Thyroid gland (tissue), 4 donors: ENCODE measurements around the gene NUCB2. TPM values are rescaled to one million over a fixed set of nuclear protein-coding genes. Genes with fewer than 3 reads are reported as not detected.

Experiments
- DNase-seq, 2 donors: peaks; one replicate each; pipeline ENCODE4 v3.0.0-alpha.2; 2019
- H3K27ac ChIP-seq, 3 donors: fragments of 200-600 bp; sonication (generic); 1 replicate in 2 of 3; 2 replicates in 1 of 3; pipeline ENCODE4 v1.5.1; 2016 to 2019; ENCODE audit warnings: mild to moderate bottlenecking in 1 of 3, moderate library complexity in 1 of 3
- H3K27me3 ChIP-seq: fragments of 200-600 bp; sonication (generic); one replicate; pipeline ENCODE4 v1.5.1; 2019
- H3K36me3 ChIP-seq, 2 donors: fragments of 200-600 bp; sonication (generic); one replicate each; pipeline ENCODE4 v1.5.1; 2016 to 2019
- H3K4me1 ChIP-seq, 2 donors: fragments of 200-600 bp; sonication (generic); one replicate each; pipeline ENCODE4 v1.5.1; 2017 to 2019
- H3K4me3 ChIP-seq, 3 donors: fragments of 200-600 bp; sonication (generic); replicated peaks in 1 of 3; 1 replicate in 2 of 3; 2 replicates in 1 of 3; pipeline ENCODE4 v1.5.1; 2016; ENCODE audit warnings: mild to moderate bottlenecking in 1 of 3
- H3K9me3 ChIP-seq: fragments of 200-600 bp; sonication (generic); one replicate; pipeline ENCODE4 v1.5.1; 2017
- CTCF ChIP-seq, 6 experiments: fragments of 200-600 bp in 3 of 6; fragments of 450-650 bp in 3 of 6; sonication (generic) in 3 of 6; IDR thresholded peaks; one replicate each; pipeline ENCODE4 v1.5.1; 2016 to 2019; ENCODE audit warnings: antibody characterized with exemption in 6 of 6, mild to moderate bottlenecking in 2 of 6, inconsistent platforms in 1 of 6, moderate library complexity in 1 of 6
- POLR2A ChIP-seq, 2 donors: fragments of 450-650 bp; IDR thresholded peaks; one replicate each; pipeline ENCODE4 v1.6.1; 2017; ENCODE audit warnings: antibody characterized with exemption in 2 of 2, mild to moderate bottlenecking in 2 of 2, moderate library complexity in 1 of 2
- WGBS, 2 donors: methylation state at CpG; one replicate each; pipeline ENCODE4 v1.1.5; 2017; 5-methylcytosine and 5-hydroxymethylcytosine counted together
- intact Hi-C: fragments of 100-400 bp; cut with DNase I; formaldehyde crosslinking; loops from one replicate; pipeline ENCODE4 v1.15.1; 2023
- total RNA-seq, 4 donors: library from RNA; depleted of rRNA; stranded (reverse); fragments of >200 nt; gene quantifications; one replicate each; pipeline ENCODE4 v1.2.3, GENCODE V29; 2016

NUCB2 gene
- total RNA-seq, 4 donors from 2014 or later: 73.2 to 152 (median 113) TPM

- Histone ChIP-seq H3K4me1 (no peaks in the 10 kb centered on the region), H3K36me3 (peaks cover 0 to 13% of the 10 kb centered on the region in 2 donors), H3K4me3 (no peak overlapping the region), H3K27ac (no peak overlapping the region), H3K27me3 (no peaks in the 10 kb centered on the region), H3K9me3 (no peaks in the 10 kb centered on the region)
- no peak for TF ChIP-seq POLR2A (IDR thresholded peaks at IDR 0.05)
- no peak for TF ChIP-seq CTCF (IDR thresholded peaks at IDR 0.05)
- no peak for DNase-seq
- intact Hi-C loops: no loop called here
- 87% methylated on average over 3 of the region's 3 CpGs for WGBS, 2 donors
Observed at GRCh38 chr11:17376493-17376892, 100.0 kb downstream of the NUCB2 start.

GRCh38 chr11:17378655-17379054 lies 102.1 kb downstream of the NUCB2 start:
- WGBS, 2 donors: 67 to 74% methylated on average over 2 of the region's 2 CpGs
- no peak for TF ChIP-seq CTCF (IDR thresholded peaks at IDR 0.05)
- no peak for TF ChIP-seq POLR2A (IDR thresholded peaks at IDR 0.05)
- Histone ChIP-seq H3K36me3 (no peaks in the 10 kb centered on the region), H3K4me3 (no peak overlapping the region), H3K9me3 (no peaks in the 10 kb centered on the region), H3K27ac (no peak overlapping the region), H3K4me1 (no peaks in the 10 kb centered on the region), H3K27me3 (no peaks in the 10 kb centered on the region)
- intact Hi-C loops: no loop called here
- DNase-seq: no peak

GRCh38 chr11:17379383-17380180 lies 103.0 kb downstream of the NUCB2 start:
- H3K27me3 ChIP-seq: no peaks in the 10 kb centered on the region
- 91 to 92% methylated on average over 7 of the region's 7 CpGs for WGBS, 2 donors
- no peak for TF ChIP-seq CTCF (IDR thresholded peaks at IDR 0.05)
- TF ChIP-seq POLR2A (IDR thresholded peaks at IDR 0.05): no peak
- no peaks in the 10 kb centered on the region for H3K9me3 ChIP-seq
- intact Hi-C loops: no loop called here
- no peak overlapping the region for H3K4me3 ChIP-seq
- H3K36me3 ChIP-seq: no peaks in the 10 kb centered on the region
- H3K27ac ChIP-seq: no peak overlapping the region
- no peaks in the 10 kb centered on the region for H3K4me1 ChIP-seq
- DNase-seq: no peak

GRCh38 chr11:17381156-17381555 lies 104.6 kb downstream of the NUCB2 start:
- Histone ChIP-seq H3K36me3 (no peaks in the 10 kb centered on the region), H3K27ac (no peak overlapping the region), H3K27me3 (no peaks in the 10 kb centered on the region), H3K4me3 (no peak overlapping the region), H3K9me3 (no peaks in the 10 kb centered on the region), H3K4me1 (peaks cover 7 to 9% of the 10 kb centered on the region in 2 donors)
- intact Hi-C loops: no loop called here
- TF ChIP-seq CTCF (IDR thresholded peaks at IDR 0.05): no peak
- TF ChIP-seq POLR2A (IDR thresholded peaks at IDR 0.05): no peak
- 83 to 85% methylated on average over 4 of the region's 4 CpGs for WGBS, 2 donors
- DNase-seq: no peak

Other genes with a start within 250 kb of the NUCB2 start
- gene RPS13, start 199.1 kb upstream of the NUCB2 start, total RNA-seq: 1,000 to 10,000 TPM in 2 of 4 donors, 100 to 1,000 TPM in 2; 543 to 1,614 (median 1,223) TPM
- gene PIK3C2A, start 68.8 kb upstream of the NUCB2 start, total RNA-seq: 100 to 1,000 TPM in 3 of 4 donors, 10 to 100 TPM in 1; 94.0 to 207 (median 132) TPM
- 1 to 10 TPM; 2.8 to 7.8 (median 7.2) TPM for gene NCR3LG1, start 75.1 kb downstream of the NUCB2 start, total RNA-seq
- gene KCNJ11, start 111.9 kb downstream of the NUCB2 start, total RNA-seq: 10 to 100 TPM in 3 of 4 donors, 1 to 10 TPM in 1; 7.3 to 18.9 (median 15.9) TPM
- 10 to 100 TPM; 10.9 to 19.1 (median 15.1) TPM for gene ABCC8, start 200.1 kb downstream of the NUCB2 start, total RNA-seq